ENCODE measurements around the gene WFDC1.

- TF ChIP-seq, protein P1, sequence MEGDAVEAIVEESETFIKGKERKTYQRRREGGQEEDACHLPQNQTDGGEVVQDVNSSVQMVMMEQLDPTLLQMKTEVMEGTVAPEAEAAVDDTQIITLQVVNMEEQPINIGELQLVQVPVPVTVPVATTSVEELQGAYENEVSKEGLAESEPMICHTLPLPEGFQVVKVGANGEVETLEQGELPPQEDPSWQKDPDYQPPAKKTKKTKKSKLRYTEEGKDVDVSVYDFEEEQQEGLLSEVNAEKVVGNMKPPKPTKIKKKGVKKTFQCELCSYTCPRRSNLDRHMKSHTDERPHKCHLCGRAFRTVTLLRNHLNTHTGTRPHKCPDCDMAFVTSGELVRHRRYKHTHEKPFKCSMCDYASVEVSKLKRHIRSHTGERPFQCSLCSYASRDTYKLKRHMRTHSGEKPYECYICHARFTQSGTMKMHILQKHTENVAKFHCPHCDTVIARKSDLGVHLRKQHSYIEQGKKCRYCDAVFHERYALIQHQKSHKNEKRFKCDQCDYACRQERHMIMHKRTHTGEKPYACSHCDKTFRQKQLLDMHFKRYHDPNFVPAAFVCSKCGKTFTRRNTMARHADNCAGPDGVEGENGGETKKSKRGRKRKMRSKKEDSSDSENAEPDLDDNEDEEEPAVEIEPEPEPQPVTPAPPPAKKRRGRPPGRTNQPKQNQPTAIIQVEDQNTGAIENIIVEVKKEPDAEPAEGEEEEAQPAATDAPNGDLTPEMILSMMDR (IDR thresholded peaks at IDR 0.05) = no peak
- no peak for TF ChIP-seq POLR2A (IDR thresholded peaks at IDR 0.05)
Observed at GRCh38 chr16:84329016-84329415, 34.3 kb downstream of the WFDC1 start.
